NT2/D1 (cell line): ENCODE measurements around the gene RPL27A.

Experiments used
- DNase-seq: peaks from one replicate; pipeline ENCODE4 v3.0.0-alpha.2; 2011; ENCODE audit warnings: low read depth, low spot score
- H3K27me3 ChIP-seq: 2 replicates; pipeline ENCODE4 v1.6.0; 2011; ENCODE audit warnings: mild to moderate bottlenecking; ENCODE audit not compliant: insufficient read length, insufficient read depth
- H3K36me3 ChIP-seq: 2 replicates; pipeline ENCODE4 v1.6.1; 2011; ENCODE audit warnings: mild to moderate bottlenecking, low read length, mixed read lengths; ENCODE audit not compliant: insufficient read depth, insufficient read length
- H3K4me1 ChIP-seq: 2 replicates; pipeline ENCODE4 v1.5.1; 2011; ENCODE audit not compliant: insufficient read depth, insufficient read length
- H3K4me3 ChIP-seq: 2 replicates; pipeline ENCODE4 v1.5.1; 2011; ENCODE audit warnings: low read depth; ENCODE audit not compliant: insufficient read length
- H3K9ac ChIP-seq: 2 replicates; pipeline ENCODE4 v1.6.0; 2011; ENCODE audit warnings: low read depth; ENCODE audit not compliant: insufficient read length
- H3K9me3 ChIP-seq: 2 replicates; pipeline ENCODE4 v1.5.1; 2011; ENCODE audit warnings: mild to moderate bottlenecking, low read length; ENCODE audit not compliant: insufficient read depth
- SUZ12 ChIP-seq: IDR thresholded peaks from 2 replicates; pipeline ENCODE4 v1.6.1; 2011; ENCODE audit not compliant: insufficient read length, insufficient read depth; ENCODE audit errors: extremely low read depth
- YY1 ChIP-seq: IDR thresholded peaks from 2 replicates; pipeline ENCODE4 v1.6.1; 2011; ENCODE audit not compliant: insufficient read length, insufficient read depth
- ZNF274 ChIP-seq: IDR thresholded peaks from 2 replicates; pipeline ENCODE4 v1.6.1; 2011; ENCODE audit warnings: mild to moderate bottlenecking, low read depth, low read length

Gene RPL27A

GRCh38 chr11:8682303-8683114 is at the start of gene RPL27A, which contains the start of gene TRIM66:
Gene RPL27A, plus strand, starts transcription at chr11:8682792. Its CDS starts 22 bp downstream, at chr11:8682814.
Gene TRIM66, minus strand, starts transcription at chr11:8682665. Its CDS starts 10,391 bp downstream, at chr11:8672274.
- peak within 1 kb of the TSS; percentile 100 for H3K9ac ChIP-seq
- peaks cover 52% of the 10 kb centered on the region for H3K36me3 ChIP-seq
- H3K27me3 ChIP-seq, result no peaks in the 10 kb centered on the region
- no peaks in the 10 kb centered on the region for H3K4me1 ChIP-seq
- peak; percentile 81 for DNase-seq
- H3K4me3 ChIP-seq, result peak within 1 kb of the TSS; percentile 98
- H3K9me3 ChIP-seq, result no peaks in the 10 kb centered on the region
- TF ChIP-seq YY1 (no peak), SUZ12 (no peak), ZNF274 (no peak)

GRCh38 chr11:8634498-8634897 is 48.1 kb upstream of the RPL27A start:
- Histone ChIP-seq H3K9ac (no peak overlapping the region), H3K4me1 (no peaks in the 10 kb centered on the region), H3K27me3 (no peaks in the 10 kb centered on the region), H3K36me3 (peaks cover 3% of the 10 kb centered on the region), H3K9me3 (no peaks in the 10 kb centered on the region; the same call in 1 of the 2 replicates), H3K4me3 (no peak overlapping the region)
- TF ChIP-seq ZNF274, result no peak
- TF ChIP-seq SUZ12, result no peak
- no peak for TF ChIP-seq YY1
- DNase-seq, result no peak

- H3K4me3 ChIP-seq, result no peak overlapping the region
Measured at GRCh38 chr11:8636127-8636526, 46.5 kb upstream of the RPL27A start.

GRCh38 chr11:8638300-8638699 is 44.3 kb upstream of the RPL27A start:
- no peak for DNase-seq
- no peak for TF ChIP-seq SUZ12
- TF ChIP-seq ZNF274, result no peak
- no peak for TF ChIP-seq YY1
- Histone ChIP-seq H3K36me3 (peaks cover 5% of the 10 kb centered on the region), H3K9ac (no peak overlapping the region), H3K4me3 (no peak overlapping the region), H3K4me1 (peaks cover 8% of the 10 kb centered on the region), H3K27me3 (no peaks in the 10 kb centered on the region), H3K9me3 (no peaks in the 10 kb centered on the region; the same call in 1 of the 2 replicates)

More at GRCh38 chr11:8636127-8636526, 46.5 kb upstream of the RPL27A start:
- Histone ChIP-seq H3K27me3 (no peaks in the 10 kb centered on the region), H3K9ac (no peak overlapping the region), H3K36me3 (peaks cover 5% of the 10 kb centered on the region), H3K4me1 (peaks cover 8% of the 10 kb centered on the region), H3K9me3 (no peaks in the 10 kb centered on the region; the same call in 1 of the 2 replicates)
- TF ChIP-seq ZNF274 (no peak), YY1 (no peak), SUZ12 (no peak)
- no peak for DNase-seq

- DNase-seq, result no peak
- peaks cover 5% of the 10 kb centered on the region for H3K36me3 ChIP-seq
Measured at GRCh38 chr11:8639655-8640054, 42.9 kb upstream of the RPL27A start.

GRCh38 chr11:8640267-8640906 is 42.2 kb upstream of the RPL27A start:
- peaks cover 8% of the 10 kb centered on the region for H3K4me1 ChIP-seq
- no peaks in the 10 kb centered on the region; the same call in 1 of the 2 replicates for H3K9me3 ChIP-seq
- no peak overlapping the region for H3K9ac ChIP-seq
- no peak for TF ChIP-seq ZNF274
- no peak for TF ChIP-seq SUZ12
- no peak for TF ChIP-seq YY1
- no peaks in the 10 kb centered on the region for H3K27me3 ChIP-seq
- peaks cover 8% of the 10 kb centered on the region for H3K36me3 ChIP-seq
- H3K4me3 ChIP-seq, result no peak overlapping the region
- no peak for DNase-seq

More at GRCh38 chr11:8639655-8640054, 42.9 kb upstream of the RPL27A start:
- H3K9ac ChIP-seq, result no peak overlapping the region
- peaks cover 8% of the 10 kb centered on the region for H3K4me1 ChIP-seq
- TF ChIP-seq SUZ12, result no peak
- no peaks in the 10 kb centered on the region; the same call in 1 of the 2 replicates for H3K9me3 ChIP-seq
- H3K27me3 ChIP-seq, result no peaks in the 10 kb centered on the region
- H3K4me3 ChIP-seq, result no peak overlapping the region

- no peak overlapping the region for H3K4me3 ChIP-seq
- H3K9me3 ChIP-seq, result no peaks in the 10 kb centered on the region; the same call in 1 of the 2 replicates
- DNase-seq, result no peak
- no peak overlapping the region for H3K9ac ChIP-seq
- H3K4me1 ChIP-seq, result peaks cover 8% of the 10 kb centered on the region
- TF ChIP-seq SUZ12 (no peak), YY1 (no peak), ZNF274 (no peak)
- H3K27me3 ChIP-seq, result no peaks in the 10 kb centered on the region
- H3K36me3 ChIP-seq, result peaks cover 17% of the 10 kb centered on the region
Measured at GRCh38 chr11:8641332-8641731, 41.3 kb upstream of the RPL27A start.
